GM18505 (cell line): ENCODE results near the gene SMIM24.
"Not testable (repeated sequence)": the region's sequence is repeated elsewhere in the genome, so short reads cannot be mapped to it uniquely, and the experiment has no call there.

Source experiments
- ATAC-seq: cut with Tn5 transposase; IDR thresholded peaks from one replicate; pipeline ENCODE4 v1.9.1; 2021; ENCODE audit not compliant: unreplicated experiment
- POLR2A ChIP-seq: IDR thresholded peaks from 4 replicates; pipeline ENCODE4 v1.6.1; 2011; ENCODE audit warnings: borderline replicate concordance; ENCODE audit not compliant: insufficient read depth, insufficient read length; ENCODE audit errors: extremely low read depth

SMIM24 gene

GRCh38 chr19:3480383-3481091, at the start of gene SMIM24:
TSS of gene SMIM24 (minus strand) at chr19:3480525. CDS start at chr19:3480463, 62 bp downstream.
- no peak for TF ChIP-seq POLR2A
- ATAC-seq = no peak

- ATAC-seq = not testable (repeated sequence)
Observed at GRCh38 chr19:3529299-3529698, 49.0 kb upstream of the SMIM24 start.

- TF ChIP-seq POLR2A = no peak
- no peak for ATAC-seq
Observed at GRCh38 chr19:3528539-3529211, 48.4 kb upstream of the SMIM24 start.

GRCh38 chr19:3528080-3528479, 47.8 kb upstream of the SMIM24 start:
- no peak for ATAC-seq
- no peak for TF ChIP-seq POLR2A

GRCh38 chr19:3527238-3527910, 47.0 kb upstream of the SMIM24 start:
- TF ChIP-seq POLR2A = no peak

GRCh38 chr19:3526507-3527237, 46.3 kb upstream of the SMIM24 start:
- TF ChIP-seq POLR2A = no peak
- ATAC-seq = no peak

More at GRCh38 chr19:3527238-3527910, 47.0 kb upstream of the SMIM24 start:
- no peak for ATAC-seq

- no peak for TF ChIP-seq POLR2A
- ATAC-seq = no peak
Observed at GRCh38 chr19:3524904-3525451, 44.7 kb upstream of the SMIM24 start.

- TF ChIP-seq POLR2A = peak; percentile 16
- ATAC-seq = no peak
Observed at GRCh38 chr19:3524078-3524842, 43.9 kb upstream of the SMIM24 start.

- TF ChIP-seq POLR2A = no peak
- no peak for ATAC-seq
Observed at GRCh38 chr19:3523361-3524077, 43.2 kb upstream of the SMIM24 start.

- no peak for ATAC-seq
- TF ChIP-seq POLR2A = no peak
Observed at GRCh38 chr19:3522421-3523360, 42.4 kb upstream of the SMIM24 start.

- ATAC-seq = no peak
- TF ChIP-seq POLR2A = no peak
Observed at GRCh38 chr19:3521104-3521445, 40.8 kb upstream of the SMIM24 start.
